Breast epithelium (tissue), 4 donors: ENCODE data around the gene FGR. TPM values are rescaled to one million over a fixed set of nuclear protein-coding genes. Genes with fewer than 3 reads are reported as not detected.

Experiments used
- DNase-seq, 2 donors: peaks; one replicate each; pipeline ENCODE4 v3.0.0-alpha.2; 2019; ENCODE audit warnings: low spot score in 2 of 2
- H3K27ac ChIP-seq, 2 donors: fragments of 200-600 bp; sonication (generic) in 1 of 2; one replicate each; pipeline ENCODE4 v1.5.1; 2016 to 2019; ENCODE audit warnings: mild to moderate bottlenecking in 1 of 2
- H3K27me3 ChIP-seq, 2 donors: fragments of 200-600 bp; sonication (generic) in 1 of 2; one replicate each; pipeline versions ENCODE4 v1.5.1 to v1.6.0; 2017 to 2019; ENCODE audit warnings: control low read depth in 1 of 2, mild to moderate bottlenecking in 1 of 2
- H3K36me3 ChIP-seq: fragments of 200-600 bp; one replicate; pipeline ENCODE4 v1.5.1; 2019
- H3K4me1 ChIP-seq, 2 donors: fragments of 200-600 bp; sonication (generic); one replicate each; pipeline ENCODE4 v1.5.1; 2016 to 2019; ENCODE audit warnings: control low read depth in 1 of 2
- H3K4me3 ChIP-seq, 3 donors: fragments of 200-600 bp; sonication (generic); 1 replicate in 2 of 3; 2 replicates in 1 of 3; pipeline ENCODE4 v1.5.1; 2016 to 2019; ENCODE audit warnings: mild to moderate bottlenecking in 3 of 3, moderate library complexity in 2 of 3
- H3K9me3 ChIP-seq, 2 donors: fragments of 200-600 bp; sonication (generic) in 1 of 2; one replicate each; pipeline ENCODE4 v1.5.1; 2016 to 2019; ENCODE audit warnings: control low read depth in 1 of 2
- POLR2A ChIP-seq: fragments of 450-650 bp; IDR thresholded peaks from one replicate; pipeline ENCODE4 v1.6.1; 2016; ENCODE audit warnings: antibody characterized with exemption, mild to moderate bottlenecking, moderate library complexity
- POLR2AphosphoS5 ChIP-seq, 3 donors: sonication (generic); formaldehyde crosslinking; IDR thresholded peaks; one replicate each; pipeline ENCODE4 v1.6.1; 2017; ENCODE audit warnings: antibody characterized with exemption in 3 of 3
- intact Hi-C: fragments of 100-400 bp; cut with DNase I; formaldehyde crosslinking; loops from one replicate; pipeline ENCODE4 v1.15.1; 2023; ENCODE audit warnings: low total_unique reads
- total RNA-seq, 3 donors: library from RNA; depleted of rRNA; stranded (reverse); fragments of >200 nt; gene quantifications; one replicate each; pipeline ENCODE4 v1.1.0, GENCODE V29; 2016
- TF ChIP-seq, protein P1 (sequence below), 3 donors: fragments of 450-650 bp; IDR thresholded peaks; one replicate each; pipeline ENCODE4 v1.5.1; 2016 to 2017; ENCODE audit warnings: antibody characterized with exemption in 3 of 3, mild to moderate bottlenecking in 3 of 3, moderate library complexity in 3 of 3

The FGR gene
- total RNA-seq, 3 donors from 2014 or later = 22.1 to 46.9 (median 24.3) TPM

DNA sequence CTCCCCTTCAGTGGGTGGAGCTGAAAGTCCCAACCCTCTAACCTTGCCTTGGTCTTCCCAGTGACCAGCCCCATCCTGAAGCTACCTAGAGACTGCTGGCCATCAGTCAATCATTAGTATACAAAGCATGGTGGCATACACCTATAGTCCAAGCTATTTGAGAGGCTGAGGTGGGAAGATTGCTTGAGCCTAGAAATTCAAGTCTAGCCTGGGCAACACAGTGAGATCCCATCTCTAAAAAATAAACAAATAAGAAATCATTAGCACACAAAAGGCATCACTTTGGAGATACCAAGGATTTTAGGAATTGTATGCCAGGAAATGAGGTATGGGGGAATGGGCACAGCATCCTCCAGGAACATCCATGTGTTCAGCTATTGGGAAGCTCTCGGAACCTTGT, 41.4 kb upstream of the FGR start:
- Histone ChIP-seq H3K36me3 (no peaks in the 10 kb centered on the region), H3K27ac (no peak overlapping the region), H3K9me3 (peaks cover 15 to 17% of the 10 kb centered on the region in 2 donors), H3K27me3 (no peaks in the 10 kb centered on the region), H3K4me1 (no peaks in the 10 kb centered on the region), H3K4me3 (no peak overlapping the region)
- intact Hi-C loops = no loop called here
- no peak for DNase-seq
- TF ChIP-seq POLR2AphosphoS5 (IDR thresholded peaks at IDR 0.05) (no peak), POLR2A (no peak)
- TF ChIP-seq, protein P1, sequence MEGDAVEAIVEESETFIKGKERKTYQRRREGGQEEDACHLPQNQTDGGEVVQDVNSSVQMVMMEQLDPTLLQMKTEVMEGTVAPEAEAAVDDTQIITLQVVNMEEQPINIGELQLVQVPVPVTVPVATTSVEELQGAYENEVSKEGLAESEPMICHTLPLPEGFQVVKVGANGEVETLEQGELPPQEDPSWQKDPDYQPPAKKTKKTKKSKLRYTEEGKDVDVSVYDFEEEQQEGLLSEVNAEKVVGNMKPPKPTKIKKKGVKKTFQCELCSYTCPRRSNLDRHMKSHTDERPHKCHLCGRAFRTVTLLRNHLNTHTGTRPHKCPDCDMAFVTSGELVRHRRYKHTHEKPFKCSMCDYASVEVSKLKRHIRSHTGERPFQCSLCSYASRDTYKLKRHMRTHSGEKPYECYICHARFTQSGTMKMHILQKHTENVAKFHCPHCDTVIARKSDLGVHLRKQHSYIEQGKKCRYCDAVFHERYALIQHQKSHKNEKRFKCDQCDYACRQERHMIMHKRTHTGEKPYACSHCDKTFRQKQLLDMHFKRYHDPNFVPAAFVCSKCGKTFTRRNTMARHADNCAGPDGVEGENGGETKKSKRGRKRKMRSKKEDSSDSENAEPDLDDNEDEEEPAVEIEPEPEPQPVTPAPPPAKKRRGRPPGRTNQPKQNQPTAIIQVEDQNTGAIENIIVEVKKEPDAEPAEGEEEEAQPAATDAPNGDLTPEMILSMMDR (IDR thresholded peaks at IDR 0.05) = no peak

DNA sequence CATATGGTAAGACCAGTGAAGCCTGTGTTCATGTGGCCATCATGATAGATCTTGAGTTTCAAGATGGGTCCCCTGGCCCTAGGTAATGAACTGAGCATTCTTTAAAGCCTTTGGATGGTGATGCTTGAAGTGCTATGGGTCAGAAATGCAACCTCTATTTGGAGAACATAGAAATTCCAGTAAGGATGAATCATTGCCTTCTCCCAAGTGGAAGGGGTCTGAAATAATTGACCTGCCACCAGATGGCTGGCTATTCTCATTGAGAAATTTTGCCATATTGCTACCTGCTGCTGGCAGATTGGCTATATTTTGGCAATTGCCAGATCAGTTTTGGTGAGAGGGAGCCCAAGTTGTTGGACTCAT, 37.7 kb upstream of the FGR start:
- TF ChIP-seq, protein P1 (IDR thresholded peaks at IDR 0.05) = no peak
- TF ChIP-seq POLR2AphosphoS5 (IDR thresholded peaks at IDR 0.05) (no peak), POLR2A (no peak)
- Histone ChIP-seq H3K27me3 (no peaks in the 10 kb centered on the region), H3K4me1 (no peaks in the 10 kb centered on the region), H3K36me3 (no peaks in the 10 kb centered on the region), H3K4me3 (peak overlapping the region in 2 of 3 donors; percentile 58 to 63), H3K27ac (peak overlapping the region; percentile 74 to 80), H3K9me3 (no peaks in the 10 kb centered on the region)
- DNase-seq = no peak
- intact Hi-C loops = no loop called here

DNA sequence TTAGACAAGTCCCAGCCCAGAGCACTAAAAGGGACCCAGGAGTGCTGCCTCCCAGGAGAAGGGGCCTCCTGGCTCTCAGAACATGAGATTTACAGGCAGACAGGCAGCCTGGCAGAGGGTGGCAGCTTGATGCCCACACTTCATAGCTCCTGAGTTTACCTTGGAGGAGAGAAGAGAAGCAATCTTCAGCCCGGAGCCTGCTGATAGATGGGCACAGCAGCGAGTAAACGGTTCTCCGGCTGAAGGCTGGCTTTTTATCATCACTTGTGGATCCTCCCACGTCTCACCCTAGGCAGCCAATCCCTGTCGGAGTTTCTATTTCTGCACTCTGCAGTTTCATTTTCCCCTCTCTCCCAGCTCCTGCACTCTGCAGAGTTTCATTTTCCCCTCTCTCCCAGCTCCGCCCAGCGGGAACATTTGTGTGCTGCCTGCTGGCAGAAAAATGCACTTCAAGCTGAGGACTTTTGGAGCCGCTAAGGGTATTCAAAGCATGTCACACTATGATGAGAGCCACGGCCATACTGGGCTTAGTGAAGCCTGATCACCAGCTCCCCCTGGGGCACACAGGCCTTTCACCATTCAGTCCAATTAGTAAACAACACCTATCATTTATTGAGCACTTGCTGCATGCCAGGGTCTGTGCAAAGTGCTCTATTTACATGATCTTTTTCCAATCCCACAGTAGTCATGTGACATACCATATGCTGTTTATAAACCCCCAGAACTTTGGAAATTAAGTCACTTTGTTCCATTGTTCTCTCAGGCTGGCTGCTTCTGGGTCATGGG, 37.2 kb upstream of the FGR start, which contains the start of gene IFI6:
Gene IFI6 (minus strand): TSS at position 229 of the 786 bp plus-strand sequence. CDS start 2,878 bp downstream, outside the sequence.
- TF ChIP-seq POLR2A (no peak), POLR2AphosphoS5 (IDR thresholded peaks at IDR 0.05) (peak; percentile 37 to 44 (median 40))
- TF ChIP-seq, protein P1 (IDR thresholded peaks at IDR 0.05) = peak; percentile 48 to 64 (median 48)
- H3K27ac ChIP-seq = peak within 1 kb of the TSS; percentile 80 to 86
- no peaks in the 10 kb centered on the region for H3K4me1 ChIP-seq
- no peaks in the 10 kb centered on the region for H3K27me3 ChIP-seq
- no peaks in the 10 kb centered on the region for H3K9me3 ChIP-seq
- no peaks in the 10 kb centered on the region for H3K36me3 ChIP-seq
- H3K4me3 ChIP-seq = peak within 1 kb of the TSS; percentile 48 to 63 (median 58)
- DNase-seq = peak; percentile 81 to 84
- intact Hi-C loops = no loop called here

DNA sequence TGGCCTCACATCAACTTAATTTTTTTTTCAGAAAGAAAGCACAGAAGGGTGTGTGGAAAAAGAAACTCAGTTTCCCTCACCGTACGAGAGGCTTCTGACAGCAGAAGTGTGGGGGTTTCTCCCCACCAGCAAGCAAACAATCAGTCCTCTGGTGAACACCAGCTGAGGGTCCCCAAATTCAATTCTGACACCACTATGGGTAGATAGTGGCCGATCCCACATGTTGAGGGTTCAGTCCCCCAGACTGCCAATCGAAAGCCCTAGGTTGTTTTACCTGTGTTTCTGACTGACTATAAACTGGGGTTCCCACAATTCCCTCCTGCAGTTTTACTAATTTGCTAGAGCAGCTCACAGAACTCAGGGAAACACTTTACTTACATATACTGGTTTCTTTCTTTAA, 34.9 kb upstream of the FGR start:
- no peak for DNase-seq
- H3K4me3 ChIP-seq = peak overlapping the region in 1 of 3 donors; percentile 50
- no peaks in the 10 kb centered on the region for H3K9me3 ChIP-seq
- no peaks in the 10 kb centered on the region for H3K27me3 ChIP-seq
- H3K27ac ChIP-seq = no peak overlapping the region
- intact Hi-C loops = loop anchor here (10.0 kb wide), 1 partner anchor 275 kb away; the partner anchor contains the start of gene GPR3
- no peaks in the 10 kb centered on the region for H3K36me3 ChIP-seq
- no peaks in the 10 kb centered on the region for H3K4me1 ChIP-seq
- TF ChIP-seq POLR2AphosphoS5 (IDR thresholded peaks at IDR 0.05) = no peak

DNA sequence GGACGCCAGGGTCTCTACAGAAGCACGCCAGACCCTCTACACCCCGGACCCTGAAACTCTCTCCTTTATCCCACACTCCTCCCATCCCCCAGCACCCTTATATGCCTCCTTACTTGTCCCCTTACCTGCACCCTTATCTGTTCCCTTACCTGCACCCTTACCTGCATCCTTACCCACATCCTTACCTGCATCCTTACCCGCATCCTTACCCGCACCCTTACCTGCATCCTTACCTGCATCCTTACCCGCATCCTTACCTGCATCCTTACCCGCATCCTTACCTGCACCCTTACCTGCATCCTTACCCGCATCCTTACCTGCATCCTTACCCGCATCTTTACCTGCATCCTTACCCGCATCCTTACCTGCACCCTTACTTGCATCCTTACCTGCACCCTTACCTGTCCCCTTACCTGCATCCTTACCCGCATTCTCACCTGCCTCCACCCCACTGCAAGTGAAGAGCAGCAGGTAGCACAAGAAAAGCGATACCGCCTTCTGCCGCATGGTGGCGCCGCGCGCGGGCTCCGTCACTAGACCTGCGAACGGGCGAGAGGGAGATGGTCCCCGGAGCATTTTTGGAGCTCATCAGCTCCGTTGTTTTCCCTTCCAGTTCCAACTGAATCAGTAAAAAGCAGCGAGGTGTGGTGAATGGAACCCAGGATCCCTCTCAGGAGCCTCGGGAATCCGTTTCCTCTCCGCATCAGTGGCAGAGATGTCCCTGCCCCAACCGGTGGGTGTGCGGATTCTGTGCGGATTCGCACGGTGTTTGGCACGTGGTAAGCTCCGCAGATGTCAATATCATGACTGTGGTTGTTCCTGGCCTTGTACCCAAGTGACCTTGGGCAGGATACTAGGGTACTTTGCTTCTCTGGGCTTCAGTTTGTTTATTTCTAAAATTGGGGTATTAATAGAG, 34.1 kb upstream of the FGR start:
- H3K36me3 ChIP-seq = no peaks in the 10 kb centered on the region
- intact Hi-C loops = loop anchor here (10.0 kb wide), 1 partner anchor 274 kb away; the partner anchor contains the start of gene GPR3
- peak overlapping the region; percentile 57 for H3K27ac ChIP-seq
- H3K4me3 ChIP-seq = peak overlapping the region; percentile 44 to 68 (median 50)
- no peak for TF ChIP-seq POLR2A
- TF ChIP-seq, protein P1 (IDR thresholded peaks at IDR 0.05) = peak; percentile 65 to 80 (median 74)
- TF ChIP-seq POLR2AphosphoS5 (IDR thresholded peaks at IDR 0.05) = peak in 1 of 3 donors; percentile 13
- no peaks in the 10 kb centered on the region for H3K4me1 ChIP-seq
- H3K27me3 ChIP-seq = no peaks in the 10 kb centered on the region
- DNase-seq = peak; percentile 64 to 87
- H3K9me3 ChIP-seq = no peaks in the 10 kb centered on the region
